ENCODE measurements around the gene SLC15A4. TPM values are rescaled to one million over a fixed set of nuclear protein-coding genes. Genes with fewer than 3 reads are reported as not detected.

Gene SLC15A4
- total RNA-seq, 4 donors from 2014 or later = 37.5 to 43.0 (median 39.6) TPM

DNA sequence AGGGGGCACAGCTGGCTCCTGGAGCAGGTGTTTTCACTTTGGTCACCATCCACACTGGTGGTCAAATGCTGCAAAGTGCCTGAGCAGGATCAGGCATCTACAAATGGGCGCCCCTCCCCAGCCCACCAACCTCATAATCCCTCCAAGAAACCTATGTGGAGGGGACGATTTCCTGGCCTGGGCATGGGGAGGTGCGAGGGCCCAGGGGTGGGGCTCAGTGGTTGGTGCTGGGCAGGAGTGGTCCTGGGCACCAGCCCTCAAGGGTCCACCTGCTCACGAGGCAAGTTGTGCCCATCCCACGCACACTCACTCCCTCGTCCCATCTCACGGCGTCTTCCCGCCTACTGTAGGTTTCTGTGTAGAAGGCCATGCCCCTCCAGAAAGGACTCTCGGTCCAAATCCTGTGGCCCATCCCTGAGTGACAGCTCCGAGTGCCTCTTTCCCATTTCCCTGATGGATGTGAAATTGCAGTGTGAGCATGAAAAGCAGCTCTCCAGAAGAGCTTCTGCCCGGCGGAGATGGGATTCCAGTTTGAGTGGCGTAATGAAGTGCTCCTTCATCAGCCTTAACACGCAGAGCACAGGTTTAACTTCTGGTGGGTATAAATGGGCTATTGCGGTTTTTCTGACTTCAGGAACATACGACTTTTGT is 36.9 kb downstream of the SLC15A4 start:
- 93% methylated on average over 17 of the region's 17 CpGs for WGBS
- TF ChIP-seq EP300 (IDR thresholded peaks at IDR 0.05) (no peak), POLR2A (IDR thresholded peaks at IDR 0.05; ENCODE audit: low read depth) (no peak), POLR2AphosphoS5 (IDR thresholded peaks at IDR 0.05) (no peak), CTCF (IDR thresholded peaks at IDR 0.05) (no peak)
- Histone ChIP-seq H3K4me3 (no peak overlapping the region), H3K27me3 (no peaks in the 10 kb centered on the region), H3K4me1 (peaks cover 0 to 5% (median 2%) of the 10 kb centered on the region in 4 donors), H3K27ac (replicated peaks in 1 of 4) (no peak overlapping the region), H3K36me3 (peaks cover 0 to 13% (median 7%) of the 10 kb centered on the region in 4 donors), H3K9me3 (no peaks in the 10 kb centered on the region)
- intact Hi-C loops (cut with DNase I) = no loop called here
- DNase-seq (ENCODE audit: extremely low spot score) = no peak

DNA sequence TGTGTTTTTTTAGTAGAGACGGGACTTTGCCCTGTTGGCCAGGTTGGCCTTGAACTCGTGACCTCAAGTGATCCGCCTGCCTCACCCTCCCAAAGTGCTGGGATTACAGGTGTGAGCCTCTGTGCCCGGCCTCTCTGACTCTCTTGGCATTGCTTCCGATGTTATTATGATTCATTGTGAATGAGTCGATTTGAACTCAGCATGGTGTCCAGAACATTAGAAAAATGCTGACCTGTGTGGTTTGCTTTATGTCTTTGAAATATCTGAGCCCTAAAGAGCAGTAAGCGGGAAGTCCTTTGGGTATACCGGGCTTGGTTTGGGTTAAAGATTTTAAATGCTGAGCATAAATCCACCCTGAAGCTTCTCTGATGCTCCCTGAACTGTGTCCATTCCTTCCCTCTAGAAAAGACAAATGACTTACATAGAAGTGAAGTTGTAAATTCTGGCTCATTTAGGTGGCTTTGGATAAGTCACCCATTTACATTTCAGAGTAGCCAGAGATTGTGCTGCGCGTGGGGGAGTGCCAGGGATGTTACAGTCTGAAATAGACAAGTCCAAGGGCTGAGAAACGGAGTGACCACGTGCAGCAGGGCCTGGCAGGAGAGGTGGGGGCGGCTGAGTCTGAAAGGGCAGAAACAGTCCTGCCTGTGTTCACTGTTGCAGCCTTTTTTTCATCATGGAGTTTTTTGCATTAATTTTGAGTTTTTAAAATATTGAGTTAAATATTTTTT is 39.6 kb downstream of the SLC15A4 start:
- DNase-seq (ENCODE audit: extremely low spot score) = no peak
- no peak overlapping the region for H3K4me3 ChIP-seq
- H3K36me3 ChIP-seq = no peaks in the 10 kb centered on the region
- H3K4me1 ChIP-seq = no peaks in the 10 kb centered on the region
- no peak for TF ChIP-seq POLR2A (IDR thresholded peaks at IDR 0.05; ENCODE audit: low read depth)
- no peak for TF ChIP-seq POLR2AphosphoS5 (IDR thresholded peaks at IDR 0.05)
- no peak for TF ChIP-seq CTCF (IDR thresholded peaks at IDR 0.05)
- no peak for TF ChIP-seq EP300 (IDR thresholded peaks at IDR 0.05)
- peaks cover 0 to 7% (median 3%) of the 10 kb centered on the region in 4 donors for H3K9me3 ChIP-seq
- intact Hi-C loops (cut with DNase I) = loop anchor here (5.0 kb wide), 1 partner anchor 1128 kb away; no protein-coding TSS in a partner anchor
- no peaks in the 10 kb centered on the region for H3K27me3 ChIP-seq
- no peak overlapping the region for H3K27ac ChIP-seq (replicated peaks in 1 of 4)
- 77% methylated on average over 13 of the region's 13 CpGs for WGBS

DNA sequence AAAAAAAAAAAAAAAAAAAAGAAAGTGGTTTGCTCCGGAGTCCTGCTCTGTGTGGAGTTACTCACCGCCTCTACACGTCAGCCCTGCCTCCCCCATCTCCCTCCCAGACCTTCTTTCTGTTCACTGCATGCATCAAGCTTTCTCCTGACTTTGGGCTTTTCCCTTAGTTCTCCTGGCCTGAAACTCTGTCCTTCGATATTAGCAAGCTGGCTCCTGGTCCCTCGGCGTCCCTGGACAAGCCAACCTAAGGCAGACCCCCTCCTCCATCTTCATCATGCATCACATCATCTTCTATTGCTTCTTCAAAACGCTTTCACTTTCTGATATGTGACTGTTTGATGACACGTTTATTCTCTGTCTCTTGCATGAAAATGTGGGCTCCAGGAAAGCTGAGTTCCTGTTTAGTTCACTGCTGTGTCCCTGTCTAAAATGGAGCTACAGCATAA is 40.6 kb downstream of the SLC15A4 start:
- 68% methylated on average over 8 of the region's 8 CpGs for WGBS

DNA sequence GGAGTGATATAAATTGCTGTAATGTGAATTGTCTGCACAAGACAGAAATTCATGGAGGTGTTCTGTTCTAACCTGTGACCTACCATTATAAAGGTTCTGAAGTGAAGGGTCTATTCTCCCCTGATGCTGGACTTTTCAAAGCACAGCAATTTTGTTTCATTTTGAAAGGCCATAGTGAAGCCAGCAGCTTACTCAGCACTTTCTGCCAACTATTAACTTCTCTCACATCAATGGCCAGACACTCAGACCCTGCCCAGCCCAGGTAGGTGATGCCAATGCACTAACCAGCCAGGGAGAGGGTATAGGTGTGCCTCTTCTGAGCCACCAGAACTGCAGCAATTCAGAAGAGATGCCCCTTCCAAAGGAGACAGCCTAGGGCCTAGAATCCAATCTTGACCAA is 43.9 kb downstream of the SLC15A4 start:
- DNase-seq (ENCODE audit: extremely low spot score) = no peak
- TF ChIP-seq CTCF (IDR thresholded peaks at IDR 0.05) (no peak), POLR2A (IDR thresholded peaks at IDR 0.05; ENCODE audit: low read depth) (no peak), POLR2AphosphoS5 (IDR thresholded peaks at IDR 0.05) (no peak), EP300 (IDR thresholded peaks at IDR 0.05) (no peak)
- no peaks in the 10 kb centered on the region for H3K27me3 ChIP-seq
- H3K9me3 ChIP-seq = peaks cover 0 to 7% (median 3%) of the 10 kb centered on the region in 4 donors
- no peaks in the 10 kb centered on the region for H3K36me3 ChIP-seq
- intact Hi-C loops (cut with DNase I) = loop anchor here (5.0 kb wide), 1 partner anchor 1132 kb away; no protein-coding TSS in a partner anchor
- no peak overlapping the region for H3K27ac ChIP-seq (replicated peaks in 1 of 4)
- no peak overlapping the region for H3K4me3 ChIP-seq
- H3K4me1 ChIP-seq = no peaks in the 10 kb centered on the region

More for the DNA sequence above, 40.6 kb downstream of the SLC15A4 start:
- Histone ChIP-seq H3K36me3 (no peaks in the 10 kb centered on the region), H3K4me3 (no peak overlapping the region), H3K9me3 (peaks cover 0 to 7% (median 3%) of the 10 kb centered on the region in 4 donors), H3K27me3 (no peaks in the 10 kb centered on the region), H3K4me1 (no peaks in the 10 kb centered on the region), H3K27ac (replicated peaks in 1 of 4) (no peak overlapping the region)
- intact Hi-C loops (cut with DNase I) = loop anchor here (5.0 kb wide), 1 partner anchor 1129 kb away; no protein-coding TSS in a partner anchor
- no peak for DNase-seq (ENCODE audit: extremely low spot score)
- TF ChIP-seq POLR2AphosphoS5 (IDR thresholded peaks at IDR 0.05) (no peak), CTCF (IDR thresholded peaks at IDR 0.05) (no peak), POLR2A (IDR thresholded peaks at IDR 0.05; ENCODE audit: low read depth) (no peak), EP300 (IDR thresholded peaks at IDR 0.05) (no peak)
